Fibroblast of lung (primary cell): Measurements from ENCODE around the gene SDK2. TPM values are rescaled to one million over a fixed set of nuclear protein-coding genes. Genes with fewer than 3 reads are reported as not detected.

Experiments
- DNase-seq, 2 donors: peaks; one replicate each; pipeline versions ENCODE4 v3.0.0 to v3.0.0-alpha.2; 2010; ENCODE audit warnings: low read depth in 2 of 2
- H2AFZ ChIP-seq: 2 replicates; pipeline ENCODE4 v1.5.1; 2012; ENCODE audit warnings: low read length, control low read depth, inconsistent platforms
- H3K27ac ChIP-seq: 2 replicates; pipeline ENCODE4 v1.5.1; 2011; ENCODE audit warnings: low read length, control low read depth; ENCODE audit not compliant: insufficient read depth
- H3K27me3 ChIP-seq: 2 replicates; pipeline ENCODE4 v1.5.1; 2011; ENCODE audit warnings: mild to moderate bottlenecking, low read length; ENCODE audit not compliant: control insufficient read depth, insufficient read depth
- H3K36me3 ChIP-seq: 2 replicates; pipeline ENCODE4 v1.5.1; 2011; ENCODE audit warnings: low read length; ENCODE audit not compliant: control insufficient read depth, insufficient read depth
- H3K4me1 ChIP-seq: 2 replicates; pipeline ENCODE4 v1.5.1; 2011; ENCODE audit warnings: low read length; ENCODE audit not compliant: control insufficient read depth, insufficient read depth; ENCODE audit errors: extremely low read depth
- H3K4me2 ChIP-seq: 2 replicates; pipeline ENCODE4 v1.5.1; 2011; ENCODE audit warnings: low read length, control low read depth; ENCODE audit not compliant: insufficient read depth; ENCODE audit errors: extremely low read depth
- H3K4me3 ChIP-seq, 4 experiments: fragments of 200-600 bp in 1 of 4; sonication (generic) in 1 of 4; replicated peaks in 1 of 4; 2 replicates each; pipeline ENCODE4 v1.5.1; 2011 to 2016; ENCODE audit warnings: low read length in 4 of 4, low read depth in 3 of 4, mild to moderate bottlenecking in 3 of 4, control low read depth in 2 of 4, inconsistent platforms in 1 of 4, mixed read lengths in 1 of 4; ENCODE audit not compliant: insufficient read depth in 1 of 4; ENCODE audit errors: control extremely low read depth in 1 of 4
- H3K79me2 ChIP-seq: 2 replicates; pipeline ENCODE4 v1.5.1; 2012; ENCODE audit warnings: mild to moderate bottlenecking, low read length, inconsistent platforms; ENCODE audit not compliant: control insufficient read depth, insufficient read depth
- H3K9ac ChIP-seq: 2 replicates; pipeline ENCODE4 v1.5.1; 2011; ENCODE audit warnings: mild to moderate bottlenecking, low read length, control low read depth; ENCODE audit not compliant: insufficient read depth
- H3K9me3 ChIP-seq: 2 replicates; pipeline ENCODE4 v1.5.1; 2012; ENCODE audit warnings: low read depth, low read length; ENCODE audit not compliant: control insufficient read depth, insufficient read depth
- H4K20me1 ChIP-seq: 2 replicates; pipeline ENCODE4 v1.5.1; 2011; ENCODE audit warnings: low read length; ENCODE audit not compliant: control insufficient read depth, insufficient read depth; ENCODE audit errors: extremely low read depth
- CTCF ChIP-seq, 2 donors: IDR thresholded peaks in 1 of 2; conservative IDR thresholded peaks in 1 of 2; 1 replicate in 1 of 2; 2 replicates in 1 of 2; pipeline ENCODE4 v1.5.1; 2011 to 2012; ENCODE audit warnings: low read length in 2 of 2, control low read depth in 1 of 2, inconsistent platforms in 1 of 2, low read depth in 1 of 2, mild to moderate bottlenecking in 1 of 2
- EZH2 ChIP-seq: IDR thresholded peaks from 2 replicates; pipeline ENCODE4 v1.5.1; 2012; ENCODE audit warnings: low read length, control low read depth, mild to moderate bottlenecking; ENCODE audit errors: missing control alignments
- polyA plus RNA-seq, 2 donors: library from polyadenylated mRNA; depleted of rRNA in 1 of 2; stranded (reverse) in 1 of 2; unstranded in 1 of 2; fragments of >200 nt; gene quantifications; 2 replicates each; pipeline ENCODE4 v1.2.1, GENCODE V29; 2011 to 2012; ENCODE audit warnings: missing spikeins in 1 of 2
- total RNA-seq: library from RNA; depleted of rRNA; stranded (reverse); fragments of >200 nt; gene quantifications from 2 replicates; pipeline ENCODE4 v1.2.1, GENCODE V29; 2014

SDK2 gene
- total and polyA plus RNA-seq, 2 donors (not counting 1 experiment from before 2014, with no cell fraction given): under 0.01 to 0.01 TPM

- Histone ChIP-seq H3K79me2 (no peaks in the 10 kb centered on the region), H4K20me1 (no peaks in the 10 kb centered on the region), H2AFZ (no peak overlapping the region), H3K27ac (no peak overlapping the region), H3K4me3 (no peak overlapping the region), H3K4me1 (no peaks in the 10 kb centered on the region), H3K36me3 (no peaks in the 10 kb centered on the region), H3K9ac (no peak overlapping the region), H3K27me3 (no peaks in the 10 kb centered on the region), H3K9me3 (no peaks in the 10 kb centered on the region), H3K4me2 (no peak overlapping the region)
- TF ChIP-seq EZH2 (no peak), CTCF (conservative IDR thresholded peaks at IDR 0.05 in 1 of 2, IDR thresholded peaks at IDR 0.05 in 1 of 2; ENCODE audit: low read depth in 1 of 2, low read length in 2 of 2) (no peak)
- no peak for DNase-seq
Observed at GRCh38 chr17:73482894-73483293, 161.4 kb downstream of the SDK2 start.

- Histone ChIP-seq H3K4me3 (no peak overlapping the region), H3K9ac (no peak overlapping the region), H3K27ac (no peak overlapping the region), H3K36me3 (no peaks in the 10 kb centered on the region), H3K27me3 (no peaks in the 10 kb centered on the region), H3K4me1 (no peaks in the 10 kb centered on the region), H3K4me2 (no peak overlapping the region), H2AFZ (no peak overlapping the region), H4K20me1 (no peaks in the 10 kb centered on the region), H3K9me3 (no peaks in the 10 kb centered on the region), H3K79me2 (no peaks in the 10 kb centered on the region)
- no peak for TF ChIP-seq CTCF (conservative IDR thresholded peaks at IDR 0.05 in 1 of 2, IDR thresholded peaks at IDR 0.05 in 1 of 2; ENCODE audit: low read depth in 1 of 2, low read length in 2 of 2)
- no peak for TF ChIP-seq EZH2
- DNase-seq: no peak
Observed at GRCh38 chr17:73482251-73482716, 162.0 kb downstream of the SDK2 start.

GRCh38 chr17:73481676-73482075 lies 162.6 kb downstream of the SDK2 start:
- DNase-seq: no peak
- H3K36me3 ChIP-seq: no peaks in the 10 kb centered on the region

More at GRCh38 chr17:73481676-73482075, 162.6 kb downstream of the SDK2 start:
- TF ChIP-seq CTCF (conservative IDR thresholded peaks at IDR 0.05 in 1 of 2, IDR thresholded peaks at IDR 0.05 in 1 of 2; ENCODE audit: low read depth in 1 of 2, low read length in 2 of 2) (no peak), EZH2 (no peak)
- Histone ChIP-seq H3K9ac (no peak overlapping the region), H3K4me3 (no peak overlapping the region), H3K79me2 (no peaks in the 10 kb centered on the region), H3K27me3 (no peaks in the 10 kb centered on the region), H2AFZ (no peak overlapping the region), H3K4me2 (no peak overlapping the region), H3K9me3 (no peaks in the 10 kb centered on the region), H4K20me1 (no peaks in the 10 kb centered on the region), H3K4me1 (no peaks in the 10 kb centered on the region), H3K27ac (no peak overlapping the region)
